HEK293T (cell line): ENCODE measurements around the gene MRNIP.
A peak's percentile ranks its signal among the peaks of the same experiment; 100 is the strongest.

ENCODE experiments used
- CTCF ChIA-PET: fragments of 350-600 bp; formaldehyde crosslinking; extraction: SDS; loops from one replicate; lab custom pipeline; 2021; ENCODE audit warnings: antibody characterized with exemption, inconsistent platforms; lab: Yijun Ruan, JAX
- POLR2A ChIA-PET: fragments of 350-600 bp; formaldehyde crosslinking; extraction: SDS; loops from one replicate; lab custom pipeline; 2020; ENCODE audit warnings: antibody characterized with exemption, inconsistent platforms; lab: Yijun Ruan, JAX
- DNase-seq: peaks from one replicate; pipeline ENCODE4 v3.0.0; 2012; ENCODE audit warnings: mixed read lengths; ENCODE audit errors: extremely low spot score
- ARNT ChIP-seq: fragments of 450-650 bp; IDR thresholded peaks from 2 replicates; pipeline ENCODE4 v1.6.1; 2017; ENCODE audit warnings: mild to moderate bottlenecking
- BHLHE40 ChIP-seq: fragments of 450-650 bp; IDR thresholded peaks from 2 replicates; pipeline ENCODE4 v1.6.1; 2016; ENCODE audit warnings: mild to moderate bottlenecking, moderate library complexity, borderline replicate concordance
- CTBP1 ChIP-seq: fragments of 450-650 bp; IDR thresholded peaks from 2 replicates; pipeline ENCODE4 v1.6.1; 2016; ENCODE audit warnings: borderline replicate concordance
- ELF4 ChIP-seq: fragments of 450-650 bp; IDR thresholded peaks from 2 replicates; pipeline ENCODE4 v1.6.1; 2017; ENCODE audit warnings: antibody characterized with exemption
- FOXA1 ChIP-seq: fragments of 450-650 bp; IDR thresholded peaks from 2 replicates; pipeline ENCODE4 v1.6.1; 2016; ENCODE audit warnings: mild to moderate bottlenecking
- FOXK2 ChIP-seq: fragments of 450-650 bp; IDR thresholded peaks from 2 replicates; pipeline ENCODE4 v1.6.1; 2016; ENCODE audit warnings: mild to moderate bottlenecking
- FOXM1 ChIP-seq: fragments of 450-650 bp; IDR thresholded peaks from 2 replicates; pipeline ENCODE4 v1.6.1; 2017; ENCODE audit warnings: mild to moderate bottlenecking, borderline replicate concordance
- HDGF ChIP-seq: fragments of 450-650 bp; IDR thresholded peaks from 2 replicates; pipeline ENCODE4 v1.6.1; 2017; ENCODE audit warnings: antibody characterized with exemption, borderline replicate concordance
- L3MBTL2 ChIP-seq: fragments of 450-650 bp; conservative IDR thresholded peaks from 2 replicates; pipeline ENCODE4 v1.6.1; 2016; ENCODE audit warnings: mild to moderate bottlenecking
- LEF1 ChIP-seq: fragments of 450-650 bp; IDR thresholded peaks from 2 replicates; pipeline ENCODE4 v1.6.1; 2017; ENCODE audit warnings: mild to moderate bottlenecking, borderline replicate concordance
- NFRKB ChIP-seq: fragments of 450-650 bp; IDR thresholded peaks from 2 replicates; pipeline ENCODE4 v1.6.1; 2016; ENCODE audit warnings: mild to moderate bottlenecking, moderate library complexity
- PKNOX1 ChIP-seq: fragments of 450-650 bp; IDR thresholded peaks from 2 replicates; pipeline ENCODE4 v1.6.1; 2016
- SP1 ChIP-seq: fragments of 450-650 bp; IDR thresholded peaks from 2 replicates; pipeline ENCODE4 v1.6.1; 2017
- SUZ12 ChIP-seq: fragments of 450-650 bp; IDR thresholded peaks from 2 replicates; pipeline ENCODE4 v1.6.1; 2016; ENCODE audit warnings: mild to moderate bottlenecking
- TARDBP ChIP-seq: fragments of 450-650 bp; IDR thresholded peaks from 2 replicates; pipeline ENCODE4 v1.6.1; 2016
- ZNF384 ChIP-seq: fragments of 450-650 bp; IDR thresholded peaks from 2 replicates; pipeline ENCODE4 v1.6.1; 2016

MRNIP gene

GRCh38 chr5:179822059-179822432, 36.6 kb downstream of the MRNIP start:
- TF ChIP-seq LEF1 (no peak), BHLHE40 (no peak), FOXK2 (no peak), TARDBP (no peak), NFRKB (no peak)
- CTCF ChIA-PET = interaction anchor here (0.6 kb wide), 1 partner anchor 1336 kb away, joined by 3 read pairs; no protein-coding TSS in a partner anchor
- no peak for DNase-seq
- POLR2A ChIA-PET = interaction anchor here (0.6 kb wide), 1 partner anchor 47 kb away, joined by 4 read pairs; no protein-coding TSS in a partner anchor

GRCh38 chr5:179821298-179822058, 37.1 kb downstream of the MRNIP start:
- TF ChIP-seq ZNF384 (peak; percentile 76; the same call in 1 of the 2 replicates), SP1 (no peak)
- DNase-seq = peak; percentile 90
- POLR2A ChIA-PET = interaction anchor here (0.6 to 1.5 kb wide), 6 partner anchors 10 to 48 kb away, joined by 3 to 8 read pairs (median 4); no protein-coding TSS in a partner anchor
- CTCF ChIA-PET = interaction anchor here (0.6 kb wide), 1 partner anchor 1335 kb away, joined by 3 read pairs; no protein-coding TSS in a partner anchor

- TF ChIP-seq SP1 (no peak), FOXA1 (no peak), TARDBP (no peak), BHLHE40 (no peak), CTBP1 (no peak), FOXM1 (no peak), L3MBTL2 (no peak)
- POLR2A ChIA-PET = interaction anchor here (0.5 to 1.5 kb wide), 10 partner anchors 10 to 23 kb away, joined by 3 to 8 read pairs (median 4); partner anchors contain the start of gene MGAT4B
- CTCF ChIA-PET = interaction anchor here (1.1 kb wide), 1 partner anchor 31 kb away, joined by 3 read pairs; no protein-coding TSS in a partner anchor
- DNase-seq = peak; percentile 91
These were observed 37.9 kb downstream of the MRNIP start, which contains the start of gene SQSTM1 for GRCh38 chr5:179820483-179821297. Gene SQSTM1 (plus strand): TSS chr5:179820905. CDS start chr5:179820937, 32 bp downstream.

GRCh38 chr5:179820127-179820482, 38.5 kb downstream of the MRNIP start:
- no peak for DNase-seq
- TF ChIP-seq SUZ12 (no peak), FOXK2 (no peak), TARDBP (no peak), BHLHE40 (no peak), NFRKB (no peak), PKNOX1 (no peak), ELF4 (no peak), ZNF384 (no peak), FOXM1 (no peak), ARNT (no peak), L3MBTL2 (no peak), CTBP1 (no peak), SP1 (no peak), HDGF (no peak), FOXA1 (no peak), LEF1 (no peak)
- POLR2A ChIA-PET = interaction anchor here (0.5 to 1.5 kb wide), 10 partner anchors 9 to 24 kb away, joined by 3 to 8 read pairs (median 4); partner anchors contain the start of gene MGAT4B
- CTCF ChIA-PET = interaction anchor here (1.1 kb wide), 1 partner anchor 31 kb away, joined by 3 read pairs; no protein-coding TSS in a partner anchor

- peak; percentile 44 for DNase-seq
- CTCF ChIA-PET = interaction anchor here (0.6 to 1.1 kb wide), 3 partner anchors 18 to 36 kb away, joined by 3 read pairs; no protein-coding TSS in a partner anchor
- TF ChIP-seq L3MBTL2 (peak; percentile 88), FOXK2 (no peak), HDGF (peak; percentile 95; the same call in 1 of the 2 replicates), FOXM1 (peak; percentile 28; the same call in 1 of the 2 replicates)
- POLR2A ChIA-PET = interaction anchor here (0.7 to 1.5 kb wide), 7 partner anchors 8 to 39 kb away, joined by 3 to 8 read pairs (median 4); partner anchors contain the start of gene MRNIP
These were observed 39.1 kb downstream of the MRNIP start for GRCh38 chr5:179819296-179820126.

GRCh38 chr5:179818746-179819295, 39.8 kb downstream of the MRNIP start:
- peak; percentile 72 for DNase-seq
- POLR2A ChIA-PET = interaction anchor here (0.7 kb wide), 1 partner anchor 40 kb away, joined by 3 read pairs; the partner anchor contains the start of gene MRNIP
- CTCF ChIA-PET = interaction anchor here (0.6 to 0.8 kb wide), 2 partner anchors 17 to 36 kb away, joined by 3 read pairs; no protein-coding TSS in a partner anchor

More at GRCh38 chr5:179818746-179819295, 39.8 kb downstream of the MRNIP start:
- TF ChIP-seq LEF1 = no peak
- TF ChIP-seq SP1 = no peak
- no peak for TF ChIP-seq BHLHE40
- no peak for TF ChIP-seq FOXM1
- TF ChIP-seq ELF4 = no peak
- TF ChIP-seq L3MBTL2 = no peak
- no peak for TF ChIP-seq FOXA1
- no peak for TF ChIP-seq CTBP1
- no peak for TF ChIP-seq ARNT
- no peak for TF ChIP-seq PKNOX1
- TF ChIP-seq HDGF = no peak
- no peak for TF ChIP-seq SUZ12
- TF ChIP-seq TARDBP = no peak
- TF ChIP-seq FOXK2 = no peak
- TF ChIP-seq NFRKB = no peak
- TF ChIP-seq ZNF384 = no peak
